Testis (tissue), 3 donors: Measurements from ENCODE around the gene ANKS1B. TPM values are rescaled to one million over a fixed set of nuclear protein-coding genes. Genes with fewer than 3 reads are reported as not detected.

Source experiments
- DNase-seq: peaks from one replicate; pipeline ENCODE4 v3.0.0-alpha.2; 2019
- H3K27ac ChIP-seq, 2 donors: fragments of 200-600 bp; sonication (generic); one replicate each; pipeline ENCODE4 v1.5.1; 2019
- H3K27me3 ChIP-seq: fragments of 200-600 bp; sonication (generic); one replicate; pipeline ENCODE4 v1.5.1; 2019
- H3K36me3 ChIP-seq: fragments of 200-600 bp; sonication (generic); one replicate; pipeline ENCODE4 v1.5.1; 2017; ENCODE audit warnings: low read depth; ENCODE audit errors: missing control alignments
- H3K4me1 ChIP-seq: fragments of 200-600 bp; sonication (generic); one replicate; pipeline ENCODE4 v1.5.1; 2019
- H3K4me3 ChIP-seq, 2 donors: fragments of 200-600 bp; sonication (generic); one replicate each; pipeline ENCODE4 v1.5.1; 2017 to 2019
- H3K9me3 ChIP-seq: fragments of 200-600 bp; sonication (generic); one replicate; pipeline ENCODE4 v1.5.1; 2017
- CTCF ChIP-seq, 3 experiments: fragments of 450-650 bp in 2 of 3; fragments of 200-600 bp in 1 of 3; sonication (generic) in 1 of 3; IDR thresholded peaks; one replicate each; pipeline ENCODE4 v1.5.1; 2016 to 2019; ENCODE audit warnings: antibody characterized with exemption in 3 of 3, mild to moderate bottlenecking in 2 of 3, moderate library complexity in 1 of 3
- POLR2A ChIP-seq: fragments of 450-650 bp; IDR thresholded peaks from one replicate; pipeline ENCODE4 v1.6.1; 2017; ENCODE audit warnings: antibody characterized with exemption, mild to moderate bottlenecking, moderate library complexity
- WGBS, 2 donors: methylation state at CpG; one replicate each; pipeline ENCODE4 v1.1.5; 2018; 5-methylcytosine and 5-hydroxymethylcytosine counted together
- intact Hi-C: fragments of 100-400 bp; cut with DNase I; formaldehyde crosslinking; loops from one replicate; pipeline ENCODE4 v1.15.1; 2023; ENCODE audit warnings: low total_unique reads
- polyA plus RNA-seq: library from polyadenylated mRNA; stranded (reverse); fragments of 350-450 nt; fragmentation: Illumina TruSeq; extraction: RNeasy Lipid Tissue Mini Kit (QIAGEN cat#74804); gene quantifications from one replicate; pipeline ENCODE4 v1.2.3, GENCODE V29; 2014; ENCODE audit warnings: low read depth, low replicate concordance; ENCODE audit not compliant: insufficient read depth
- total RNA-seq, 2 donors: library from RNA; depleted of rRNA; stranded (reverse); fragments of >200 nt; gene quantifications; one replicate each; pipeline ENCODE4 v1.2.3, GENCODE V29; 2016

Gene ANKS1B
- total and polyA plus RNA-seq, 3 donors from 2014 or later = 26.8 to 58.2 (median 30.9) TPM

- H3K27ac ChIP-seq = no peak overlapping the region
- DNase-seq = no peak
- 63 to 77% methylated on average over 3 of the region's 3 CpGs for WGBS, 2 donors
Observed at GRCh38 chr12:99713946-99714520, 270.7 kb downstream of the ANKS1B start.

GRCh38 chr12:99712281-99712680, 272.5 kb downstream of the ANKS1B start:
- Histone ChIP-seq H3K27me3 (no peaks in the 10 kb centered on the region), H3K4me3 (no peak overlapping the region), H3K27ac (no peak overlapping the region), H3K4me1 (no peaks in the 10 kb centered on the region), H3K36me3 (no peaks in the 10 kb centered on the region), H3K9me3 (no peaks in the 10 kb centered on the region)
- DNase-seq = no peak
- no peak for TF ChIP-seq POLR2A
- TF ChIP-seq CTCF (IDR thresholded peaks at IDR 0.05) = no peak
- intact Hi-C loops = no loop called here

More at GRCh38 chr12:99713946-99714520, 270.7 kb downstream of the ANKS1B start:
- H3K27me3 ChIP-seq = no peaks in the 10 kb centered on the region
- no peaks in the 10 kb centered on the region for H3K4me1 ChIP-seq
- intact Hi-C loops = no loop called here
- H3K9me3 ChIP-seq = no peaks in the 10 kb centered on the region
- no peaks in the 10 kb centered on the region for H3K36me3 ChIP-seq
- H3K4me3 ChIP-seq = no peak overlapping the region
- TF ChIP-seq CTCF (IDR thresholded peaks at IDR 0.05) = no peak
- no peak for TF ChIP-seq POLR2A

GRCh38 chr12:99711246-99711645, 273.5 kb downstream of the ANKS1B start:
- Histone ChIP-seq H3K4me3 (no peak overlapping the region), H3K36me3 (no peaks in the 10 kb centered on the region), H3K4me1 (no peaks in the 10 kb centered on the region), H3K27me3 (no peaks in the 10 kb centered on the region), H3K27ac (no peak overlapping the region), H3K9me3 (no peaks in the 10 kb centered on the region)
- TF ChIP-seq POLR2A = no peak
- no peak for TF ChIP-seq CTCF (IDR thresholded peaks at IDR 0.05)
- intact Hi-C loops = no loop called here
- DNase-seq = no peak
- 85 to 95% methylated on average over 1 of the region's 1 CpG for WGBS, 2 donors

- no peak overlapping the region for H3K27ac ChIP-seq
- H3K9me3 ChIP-seq = no peaks in the 10 kb centered on the region
- H3K4me3 ChIP-seq = no peak overlapping the region
- intact Hi-C loops = no loop called here
- DNase-seq = no peak
- TF ChIP-seq CTCF (IDR thresholded peaks at IDR 0.05) = no peak
- no peak for TF ChIP-seq POLR2A
- no peaks in the 10 kb centered on the region for H3K27me3 ChIP-seq
- H3K4me1 ChIP-seq = no peaks in the 10 kb centered on the region
- no peaks in the 10 kb centered on the region for H3K36me3 ChIP-seq
Observed at GRCh38 chr12:99709619-99710018, 275.1 kb downstream of the ANKS1B start.

- intact Hi-C loops = no loop called here
- no peak for DNase-seq
Observed at GRCh38 chr12:99709116-99709515, 275.6 kb downstream of the ANKS1B start.

More at GRCh38 chr12:99709116-99709515, 275.6 kb downstream of the ANKS1B start:
- H3K36me3 ChIP-seq = no peaks in the 10 kb centered on the region
- H3K27ac ChIP-seq = no peak overlapping the region
- no peaks in the 10 kb centered on the region for H3K4me1 ChIP-seq
- TF ChIP-seq POLR2A = no peak
- no peaks in the 10 kb centered on the region for H3K27me3 ChIP-seq
- 83 to 88% methylated on average over 3 of the region's 3 CpGs for WGBS, 2 donors
- H3K4me3 ChIP-seq = no peak overlapping the region
- no peaks in the 10 kb centered on the region for H3K9me3 ChIP-seq
